ENCODE data around the gene LARGE1.

Gene LARGE1

DNA sequence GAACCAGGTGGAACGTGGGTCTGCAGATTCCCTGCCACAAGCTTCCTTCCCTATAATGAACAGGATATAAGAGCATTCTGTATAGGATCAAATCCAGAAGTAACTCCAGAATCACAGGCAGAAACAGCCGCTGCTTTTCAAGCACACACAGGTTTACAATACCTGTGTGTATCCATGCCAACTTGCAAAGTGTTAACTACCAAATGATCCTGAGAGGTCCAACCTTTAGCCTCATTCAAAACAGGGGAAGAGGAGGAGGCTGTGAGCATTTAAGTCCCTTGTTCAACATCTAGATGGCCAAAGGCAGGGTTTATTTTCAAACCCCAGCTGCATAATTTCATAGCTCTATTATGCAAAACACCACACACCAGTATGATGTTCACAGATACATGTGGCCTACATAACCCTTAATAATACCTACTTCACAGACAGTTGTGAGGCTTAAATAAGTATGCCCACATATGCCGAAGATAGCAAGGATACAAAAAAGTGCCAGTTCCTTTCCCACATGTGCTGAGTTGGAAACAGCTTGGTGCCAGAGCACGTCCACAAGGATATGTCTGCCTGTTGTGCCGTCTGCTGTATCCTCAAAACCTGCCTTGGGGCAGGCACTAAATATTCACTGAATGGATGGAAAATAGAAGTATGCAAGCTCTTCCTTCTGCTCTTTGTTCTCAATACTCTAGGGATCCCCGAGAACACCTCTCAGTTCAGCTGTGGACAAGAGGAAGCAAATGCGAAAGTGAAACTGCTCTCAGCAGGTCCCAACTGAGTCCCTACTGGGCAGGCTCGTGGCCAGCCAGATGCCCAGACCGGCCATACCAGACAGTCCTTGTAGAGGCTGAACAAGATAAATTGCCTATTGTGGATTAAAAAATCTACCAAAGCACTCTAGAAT is 66.8 kb downstream of the LARGE1 start:
- no peak for TF ChIP-seq CTCF (IDR thresholded peaks at IDR 0.05)

DNA sequence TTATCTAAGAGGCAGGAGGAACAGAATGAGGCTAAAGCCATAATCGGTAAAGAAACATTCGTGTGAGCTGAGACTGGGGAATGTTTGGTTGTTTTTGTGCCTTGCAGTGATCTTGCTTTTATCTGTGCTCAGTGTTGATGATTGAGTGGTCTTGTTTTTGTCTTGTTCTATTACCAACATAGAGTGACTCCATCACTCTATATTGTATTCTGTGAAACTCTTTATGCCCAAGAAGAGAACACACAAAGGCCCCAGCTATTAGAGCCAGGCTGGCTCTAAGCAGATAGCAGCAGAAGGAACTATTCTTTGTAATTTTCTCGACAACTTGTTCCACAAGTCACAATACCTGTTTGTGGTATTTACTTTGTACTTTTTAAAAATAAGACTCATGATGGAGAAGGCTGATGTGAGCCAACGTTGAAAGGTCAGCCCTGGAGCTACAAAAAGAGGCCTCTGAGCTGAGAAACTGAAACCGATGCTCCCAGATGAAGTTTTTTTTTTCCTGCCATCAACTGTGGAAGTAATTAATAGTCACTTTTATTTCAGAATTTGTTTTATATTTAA is 68.4 kb downstream of the LARGE1 start:
- TF ChIP-seq CTCF (IDR thresholded peaks at IDR 0.05) = no peak

GRCh38 chr22:33851240-33851639 is 69.0 kb downstream of the LARGE1 start:
- no peak for TF ChIP-seq CTCF (IDR thresholded peaks at IDR 0.05)

DNA sequence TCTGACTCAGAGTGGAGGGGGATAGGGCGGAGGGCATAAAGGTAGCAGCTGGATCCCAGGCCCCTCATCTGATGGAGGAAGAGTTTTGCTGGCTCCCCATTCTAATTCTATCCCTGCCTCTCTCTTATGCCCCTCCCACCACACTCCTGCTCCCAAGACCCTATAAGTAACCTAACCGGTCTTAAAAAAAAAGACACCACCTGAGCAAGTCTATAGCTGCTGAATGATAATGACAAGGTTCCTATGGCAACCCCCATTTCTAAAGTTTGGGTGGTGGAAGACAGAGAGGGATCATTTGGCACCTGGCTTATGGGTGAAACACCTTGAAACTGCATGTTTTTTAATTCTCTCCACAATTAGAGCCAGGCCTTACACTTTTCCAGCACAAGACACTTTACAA is 69.6 kb downstream of the LARGE1 start:
- TF ChIP-seq CTCF (IDR thresholded peaks at IDR 0.05) = no peak

DNA sequence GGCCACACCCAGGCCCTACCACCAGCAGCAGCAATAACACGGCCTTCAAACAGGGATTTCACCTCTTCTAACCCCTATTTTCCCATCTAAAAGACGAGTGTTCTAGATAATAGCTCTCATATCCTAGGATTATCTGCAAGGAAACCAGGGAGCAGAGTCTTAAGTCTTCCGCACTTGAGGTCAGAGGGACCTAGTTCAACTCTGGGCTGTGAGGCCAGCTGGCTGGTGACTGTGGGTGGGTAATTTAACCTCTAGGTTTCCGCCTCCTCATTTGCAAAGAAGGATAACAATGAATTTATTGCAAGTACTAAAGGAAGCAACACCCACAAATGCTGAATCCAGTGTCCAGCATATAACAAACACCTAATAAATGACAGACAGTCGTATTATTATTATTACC is 70.1 kb downstream of the LARGE1 start:
- TF ChIP-seq CTCF (IDR thresholded peaks at IDR 0.05) = no peak

DNA sequence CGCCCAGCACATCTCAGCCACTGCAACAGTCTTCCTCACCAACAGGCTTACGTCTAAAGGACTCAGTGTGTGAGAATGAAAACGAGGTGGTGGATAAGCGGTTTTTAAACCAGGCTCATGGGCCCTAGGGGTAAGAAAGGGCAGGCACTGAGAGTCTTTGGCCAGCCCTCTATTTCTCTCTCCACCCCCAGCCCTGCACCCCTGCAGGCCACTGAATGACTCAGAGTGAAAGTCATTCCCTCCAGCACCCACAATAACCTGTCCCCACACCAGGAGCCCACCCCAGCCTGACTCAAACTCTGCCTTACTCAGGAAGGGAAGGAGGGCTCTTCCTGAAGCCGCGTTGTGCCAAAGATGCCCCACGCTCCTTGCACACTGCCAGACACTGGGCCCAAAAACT is 72.0 kb downstream of the LARGE1 start:
- no peak for TF ChIP-seq CTCF (IDR thresholded peaks at IDR 0.05)

- no peak for TF ChIP-seq CTCF (IDR thresholded peaks at IDR 0.05)
Observed at GRCh38 chr22:33844273-33844672, 76.0 kb downstream of the LARGE1 start.
